Coronary artery (tissue), 2 donors: ENCODE measurements around the gene OTOG.

Experiments used
- DNase-seq: peaks from one replicate; pipeline ENCODE4 v3.0.0-alpha.2; 2017; ENCODE audit warnings: low spot score
- H3K27ac ChIP-seq, 2 donors: fragments of 200-600 bp; sonication (generic); one replicate each; pipeline ENCODE4 v1.5.1; 2016 to 2019
- H3K4me3 ChIP-seq: fragments of 200-600 bp; sonication (generic); 2 replicates; pipeline ENCODE4 v1.5.1; 2016; ENCODE audit warnings: mild to moderate bottlenecking, moderate library complexity
- CTCF ChIP-seq: fragments of 200-600 bp; sonication (generic); IDR thresholded peaks from one replicate; pipeline ENCODE4 v1.5.1; 2019; ENCODE audit warnings: antibody characterized with exemption

OTOG gene

GRCh38 chr11:17686231-17686980 is 139.3 kb downstream of the OTOG start:
- Histone ChIP-seq H3K27ac (no peak overlapping the region), H3K4me3 (no peak overlapping the region)
- TF ChIP-seq CTCF: no peak
- DNase-seq: no peak

- no peak overlapping the region for H3K27ac ChIP-seq
- H3K4me3 ChIP-seq: no peak overlapping the region
- TF ChIP-seq CTCF: no peak
- no peak for DNase-seq
Observed at GRCh38 chr11:17687946-17688670, 141.0 kb downstream of the OTOG start.

GRCh38 chr11:17691550-17691949 is 144.5 kb downstream of the OTOG start:
- TF ChIP-seq CTCF: no peak
- H3K27ac ChIP-seq: no peak overlapping the region
- H3K4me3 ChIP-seq: no peak overlapping the region
- DNase-seq: no peak

GRCh38 chr11:17691976-17692375 is 144.9 kb downstream of the OTOG start:
- no peak overlapping the region for H3K27ac ChIP-seq
- no peak for TF ChIP-seq CTCF
- no peak overlapping the region for H3K4me3 ChIP-seq
- DNase-seq: no peak

- no peak for DNase-seq
- Histone ChIP-seq H3K27ac (no peak overlapping the region), H3K4me3 (no peak overlapping the region)
- TF ChIP-seq CTCF: no peak
Observed at GRCh38 chr11:17692931-17693330, 145.9 kb downstream of the OTOG start.

GRCh38 chr11:17693531-17693930 is 146.5 kb downstream of the OTOG start:
- DNase-seq: no peak
- Histone ChIP-seq H3K4me3 (no peak overlapping the region), H3K27ac (no peak overlapping the region)
- no peak for TF ChIP-seq CTCF
